NCI-H69 (cell line): ENCODE results near the gene GLRA3.
"Not testable (repeated sequence)": the region's sequence is repeated elsewhere in the genome, so short reads cannot be mapped to it uniquely, and the experiment has no call there.

ENCODE experiments used
- DNase-seq: peaks from one replicate; lab custom pipeline; 2025; lab: John Stamatoyannopoulos, UW

Gene GLRA3

GRCh38 chr4:174658246-174658645, 170.8 kb downstream of the GLRA3 start:
- DNase-seq: no peak

- no peak for DNase-seq
Observed at GRCh38 chr4:174657472-174657871, 171.6 kb downstream of the GLRA3 start.

- DNase-seq: no peak
Observed at GRCh38 chr4:174654634-174655033, 174.4 kb downstream of the GLRA3 start.

GRCh38 chr4:174650711-174651355, 178.2 kb downstream of the GLRA3 start:
- peak; percentile 3 for DNase-seq

- no peak for DNase-seq
Observed at GRCh38 chr4:174648812-174649211, 180.2 kb downstream of the GLRA3 start.

- DNase-seq: no peak
Observed at GRCh38 chr4:174646326-174646725, 182.7 kb downstream of the GLRA3 start.

- no peak for DNase-seq
Observed at GRCh38 chr4:174640146-174640545, 188.9 kb downstream of the GLRA3 start.

GRCh38 chr4:174635732-174636131, 193.3 kb downstream of the GLRA3 start:
- no peak for DNase-seq

- no peak for DNase-seq
Observed at GRCh38 chr4:174633399-174633798, 195.6 kb downstream of the GLRA3 start.

- peak; percentile 66 for DNase-seq
Observed at GRCh38 chr4:174631901-174632758, 196.9 kb downstream of the GLRA3 start.

GRCh38 chr4:174629907-174630450, 199.1 kb downstream of the GLRA3 start:
- not testable (repeated sequence) for DNase-seq

- no peak for DNase-seq
Observed at GRCh38 chr4:174629265-174629664, 199.8 kb downstream of the GLRA3 start.

- DNase-seq: no peak
Observed at GRCh38 chr4:174628191-174628590, 200.9 kb downstream of the GLRA3 start.

GRCh38 chr4:174627473-174627872, 201.6 kb downstream of the GLRA3 start:
- no peak for DNase-seq

GRCh38 chr4:174626342-174627008, 202.6 kb downstream of the GLRA3 start:
- DNase-seq: no peak

GRCh38 chr4:174616661-174617060, 212.4 kb downstream of the GLRA3 start:
- no peak for DNase-seq

GRCh38 chr4:174613979-174614378, 215.1 kb downstream of the GLRA3 start:
- no peak for DNase-seq

- no peak for DNase-seq
Observed at GRCh38 chr4:174611792-174612191, 217.3 kb downstream of the GLRA3 start.

GRCh38 chr4:174607792-174608191, 221.3 kb downstream of the GLRA3 start:
- no peak for DNase-seq

- peak; percentile 75 for DNase-seq
Observed at GRCh38 chr4:174604198-174604597, 224.8 kb downstream of the GLRA3 start.

GRCh38 chr4:174600391-174600790, 228.7 kb downstream of the GLRA3 start:
- no peak for DNase-seq

- no peak for DNase-seq
Observed at GRCh38 chr4:174598800-174599199, 230.2 kb downstream of the GLRA3 start.

- DNase-seq: no peak
Observed at GRCh38 chr4:174596513-174596912, 232.5 kb downstream of the GLRA3 start.
